Thyroid gland (tissue), 4 donors: ENCODE measurements around the gene MGST1.

Experiments
- CTCF ChIP-seq, 6 experiments: fragments of 200-600 bp in 3 of 6; fragments of 450-650 bp in 3 of 6; sonication (generic) in 3 of 6; IDR thresholded peaks; one replicate each; pipeline ENCODE4 v1.5.1; 2016 to 2019; ENCODE audit warnings: antibody characterized with exemption in 6 of 6, mild to moderate bottlenecking in 2 of 6, inconsistent platforms in 1 of 6, moderate library complexity in 1 of 6
- POLR2A ChIP-seq, 2 donors: fragments of 450-650 bp; IDR thresholded peaks; one replicate each; pipeline ENCODE4 v1.6.1; 2017; ENCODE audit warnings: antibody characterized with exemption in 2 of 2, mild to moderate bottlenecking in 2 of 2, moderate library complexity in 1 of 2

- TF ChIP-seq CTCF (IDR thresholded peaks at IDR 0.05) (no peak), POLR2A (IDR thresholded peaks at IDR 0.05) (no peak)
These were observed 487 bp upstream of the MGST1 start for GRCh38 chr12:16346958-16347357.
